ENCODE results near the gene XRRA1.
A peak's percentile ranks its signal among the peaks of the same experiment; 100 is the strongest.
"Not testable (repeated sequence)": the region's sequence is repeated elsewhere in the genome, so short reads cannot be mapped to it uniquely, and the experiment has no call there.

The XRRA1 gene, protein sequence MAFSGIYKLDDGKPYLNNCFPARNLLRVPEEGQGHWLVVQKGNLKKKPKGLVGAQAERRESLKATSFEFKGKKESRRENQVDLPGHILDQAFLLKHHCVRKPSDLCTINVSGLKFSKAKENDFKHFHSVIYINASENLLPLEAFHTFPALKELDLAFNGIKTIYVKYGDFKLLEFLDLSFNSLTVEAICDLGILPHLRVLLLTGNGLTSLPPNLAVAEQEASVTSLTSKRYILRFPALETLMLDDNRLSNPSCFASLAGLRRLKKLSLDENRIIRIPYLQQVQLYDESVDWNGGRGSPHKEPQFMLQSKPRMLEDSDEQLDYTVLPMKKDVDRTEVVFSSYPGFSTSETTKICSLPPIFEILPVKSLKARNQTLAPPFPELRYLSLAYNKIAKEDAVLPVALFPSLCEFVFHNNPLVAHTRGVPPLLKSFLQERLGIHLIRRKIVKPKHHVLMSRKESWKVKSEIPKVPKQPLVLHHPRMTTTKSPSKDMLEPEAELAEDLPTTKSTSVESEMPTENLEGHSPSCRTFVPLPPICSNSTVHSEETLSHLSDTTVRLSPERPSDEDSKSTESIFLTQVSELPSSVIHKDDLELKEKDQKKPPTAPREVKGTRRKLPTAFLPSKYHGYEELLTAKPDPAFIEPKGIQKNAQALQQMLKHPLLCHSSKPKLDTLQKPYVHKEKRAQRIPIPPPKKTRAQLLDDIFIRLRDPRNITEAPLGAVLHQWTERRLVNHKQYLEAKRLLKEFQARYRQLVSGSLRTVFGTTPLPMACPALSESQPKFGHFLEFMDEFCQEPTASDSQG

DNA sequence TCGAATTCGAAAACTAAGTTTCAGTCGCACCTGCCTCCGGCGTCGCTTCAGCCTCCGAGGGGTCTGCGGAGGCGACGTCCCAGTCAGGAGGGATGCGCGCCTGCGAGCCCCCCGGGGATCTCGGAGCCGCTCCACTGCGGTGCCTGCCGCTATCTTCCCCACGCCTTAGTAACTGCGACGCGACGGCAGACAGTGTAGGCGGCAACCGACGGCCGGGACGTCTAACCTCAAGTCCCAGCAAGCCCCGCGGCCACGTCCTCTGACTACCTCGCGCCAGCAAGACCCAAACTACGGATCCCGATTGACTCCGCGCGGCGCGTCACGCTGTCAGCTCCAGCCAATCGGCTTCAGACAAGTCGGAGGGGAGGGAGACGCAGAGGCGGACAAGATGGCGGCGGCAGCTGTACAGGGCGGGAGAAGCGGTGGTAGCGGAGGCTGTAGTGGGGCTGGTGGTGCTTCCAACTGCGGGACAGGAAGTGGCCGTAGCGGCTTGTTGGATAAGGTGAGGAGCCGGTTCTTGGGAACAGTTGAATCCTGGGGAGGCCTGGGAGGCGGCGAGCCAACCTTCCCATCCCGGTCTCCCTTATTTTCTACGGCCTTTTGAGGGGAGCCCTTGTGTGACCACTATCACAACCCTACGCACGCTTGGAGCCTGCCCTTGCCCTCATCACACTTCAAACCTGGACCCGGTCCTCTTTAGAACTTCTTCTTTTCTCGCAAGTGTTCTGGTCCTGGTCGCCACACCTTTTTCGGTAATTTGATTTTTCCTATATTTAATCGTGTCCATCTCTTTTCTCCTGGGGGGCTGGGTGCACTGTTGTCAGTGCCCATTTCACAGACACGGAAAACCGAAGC lies at the start of gene XRRA1, which contains the start of gene SPCS2:
XRRA1 (minus strand) TSS at position 194 of the 855 bp plus-strand sequence. CDS start 8,213 bp downstream, outside the sequence.
SPCS2 (plus strand) TSS at position 369 of the 855 bp plus-strand sequence; CDS start at position 389, 20 bp downstream.
- peak; percentile 94 for DNase-seq (ENCODE audit: low read depth, low spot score)

DNA sequence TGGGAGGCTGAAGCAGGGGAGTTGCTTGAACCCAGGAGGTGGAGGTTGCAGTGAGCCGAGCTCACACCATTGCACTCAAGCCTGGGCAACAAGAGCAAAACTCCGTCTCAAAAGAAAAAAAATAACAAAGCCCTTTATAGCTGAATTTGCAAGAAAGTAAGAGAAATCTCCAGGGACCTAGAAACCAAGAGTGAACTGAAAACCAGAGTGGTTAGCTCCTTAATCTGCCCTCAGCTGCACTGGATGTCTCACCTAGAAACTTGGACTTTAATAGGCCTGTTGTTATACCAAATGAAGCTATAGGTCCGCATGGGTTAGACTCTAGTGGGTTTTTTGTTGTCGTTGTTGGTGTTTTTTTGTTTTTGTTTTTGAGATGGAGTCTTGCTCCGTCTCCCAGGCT lies 44.0 kb upstream of the XRRA1 start:
- DNase-seq (ENCODE audit: low read depth, low spot score): no peak

DNA sequence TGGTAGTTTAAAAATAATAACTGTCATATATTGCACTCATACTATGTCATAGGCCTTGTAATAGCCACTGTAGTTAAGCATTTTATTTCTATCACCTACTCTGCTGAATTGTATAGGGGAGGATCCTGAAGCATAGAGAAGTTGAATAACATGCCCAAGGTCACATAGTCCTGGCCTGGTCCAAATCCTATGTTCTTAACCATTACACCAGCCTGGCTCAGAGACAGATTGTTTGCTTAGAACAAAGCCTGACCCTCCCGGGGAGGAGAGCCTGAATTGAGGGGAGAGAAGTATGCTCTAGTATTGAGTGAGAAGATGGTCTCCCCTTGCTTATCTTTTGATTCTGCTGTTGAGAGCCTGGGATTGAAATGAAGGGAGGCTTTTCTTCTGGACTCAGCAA lies 42.0 kb upstream of the XRRA1 start:
- no peak for DNase-seq (ENCODE audit: low read depth, low spot score)

DNA sequence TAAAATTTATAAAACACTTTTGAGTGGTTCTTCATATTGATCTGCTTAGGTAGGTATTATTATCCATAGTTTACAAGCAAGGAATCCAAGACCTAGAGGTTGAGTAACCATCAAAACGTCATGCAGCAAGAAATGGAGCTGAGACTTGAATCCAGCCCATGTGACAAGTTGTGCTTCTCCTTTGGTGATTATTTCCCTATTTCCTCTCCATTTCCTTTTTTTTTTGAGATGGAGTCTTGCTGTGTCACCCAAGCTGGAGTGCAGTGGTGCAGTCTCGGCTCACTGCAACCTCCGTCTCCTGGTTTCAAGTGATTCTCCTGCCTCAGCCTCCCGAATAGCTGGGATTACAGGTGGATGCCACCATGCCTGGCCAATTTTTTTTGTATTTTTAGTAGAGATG lies 41.3 kb upstream of the XRRA1 start:
- DNase-seq (ENCODE audit: low read depth, low spot score): not testable (repeated sequence)

DNA sequence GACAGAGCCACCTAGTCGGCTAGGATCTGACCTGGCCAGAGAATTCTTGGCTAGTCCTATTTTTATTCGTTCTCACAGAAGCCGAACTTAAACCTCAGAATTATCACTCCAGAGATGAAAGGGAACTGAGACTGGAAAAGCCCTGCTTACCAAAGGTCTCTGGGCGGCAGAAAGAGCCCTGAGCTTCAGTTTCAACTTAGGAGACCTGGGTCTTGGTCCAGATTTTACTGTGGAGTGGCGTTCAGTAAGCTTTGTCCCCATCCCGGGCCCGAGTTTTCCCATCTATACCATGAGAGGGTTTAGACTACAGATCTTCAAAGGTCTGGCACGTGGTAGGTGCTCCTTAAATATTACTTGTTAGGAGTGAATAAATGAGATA lies 40.4 kb upstream of the XRRA1 start:
- DNase-seq (ENCODE audit: low read depth, low spot score): no peak

DNA sequence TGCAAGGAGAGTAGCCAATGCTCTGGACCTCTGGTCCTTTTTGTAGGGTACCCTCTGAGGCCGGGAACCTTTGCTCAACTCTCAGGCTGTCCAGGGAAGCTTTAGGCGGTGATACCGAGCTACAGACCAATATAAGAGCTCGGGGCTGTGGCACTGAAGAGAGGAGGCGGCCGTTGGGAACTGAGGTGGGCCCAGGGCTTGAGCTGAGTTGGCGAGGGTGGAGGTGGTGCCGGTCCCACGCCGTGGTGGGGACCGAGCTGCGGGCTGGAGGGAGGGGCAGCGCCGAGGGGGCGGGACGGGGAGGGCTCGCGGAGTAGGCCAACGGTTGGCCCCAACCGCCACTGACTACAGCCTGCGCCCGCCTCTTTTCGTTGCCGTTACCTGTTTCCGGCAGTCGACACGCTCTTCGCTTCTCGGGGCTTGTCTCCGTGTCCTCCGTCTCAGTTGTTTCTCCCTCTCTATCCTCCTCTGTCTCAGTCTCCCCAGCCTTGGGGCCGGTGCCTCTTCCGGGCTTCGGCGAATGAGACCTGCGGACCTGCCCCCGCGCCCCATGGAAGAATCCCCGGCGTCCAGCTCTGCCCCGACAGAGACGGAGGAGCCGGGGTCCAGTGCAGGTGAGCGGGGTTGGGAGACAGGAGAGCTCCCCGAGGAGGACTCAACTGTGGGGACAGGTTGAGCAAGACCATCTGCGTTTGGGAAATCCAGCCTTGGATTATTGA lies 39.8 kb upstream of the XRRA1 start, which contains the start of gene NEU3:
NEU3 (plus strand) TSS at position 393 of the 719 bp plus-strand sequence; CDS start at position 521, 128 bp downstream.
- peak; percentile 23 for DNase-seq (ENCODE audit: low read depth, low spot score)

DNA sequence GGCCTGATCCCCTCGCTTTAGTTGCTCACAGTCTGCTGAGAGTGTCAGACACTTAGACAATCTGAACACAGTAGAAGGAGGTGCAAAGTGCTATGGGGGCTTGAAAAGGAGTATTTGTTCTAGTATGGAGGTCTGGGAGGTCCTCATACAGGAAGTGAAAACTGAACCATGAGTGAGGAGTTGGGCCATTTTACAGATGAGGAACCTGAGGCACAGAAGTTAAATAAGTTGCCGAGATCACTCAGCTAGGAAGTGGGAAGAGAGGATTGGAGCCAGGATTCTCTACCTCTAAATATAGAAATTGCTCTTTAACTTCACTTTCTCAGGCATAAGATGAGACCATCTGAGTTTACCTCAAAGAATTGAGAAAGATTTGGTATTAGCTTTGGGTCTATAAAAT lies 35.8 kb upstream of the XRRA1 start:
- DNase-seq (ENCODE audit: low read depth, low spot score): no peak

DNA sequence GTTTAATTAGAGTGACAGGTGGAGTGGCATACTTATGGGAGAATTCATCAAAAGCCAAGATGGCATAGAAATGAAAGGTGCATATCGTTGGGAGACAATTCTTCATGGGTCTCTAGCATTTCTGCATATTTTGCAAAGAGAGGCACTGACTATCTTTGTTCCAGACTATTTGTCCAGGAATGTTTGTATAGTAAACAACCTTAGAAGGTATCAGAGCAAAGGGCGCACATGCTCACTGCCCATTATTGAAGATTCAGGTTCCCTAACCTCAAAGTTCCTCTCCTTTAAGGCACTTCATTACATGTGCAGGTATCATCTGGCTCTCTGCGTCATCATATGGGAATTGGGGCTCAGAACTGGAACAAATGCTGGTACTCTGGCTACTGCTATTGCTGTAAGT lies 35.2 kb upstream of the XRRA1 start:
- DNase-seq (ENCODE audit: low read depth, low spot score): no peak

DNA sequence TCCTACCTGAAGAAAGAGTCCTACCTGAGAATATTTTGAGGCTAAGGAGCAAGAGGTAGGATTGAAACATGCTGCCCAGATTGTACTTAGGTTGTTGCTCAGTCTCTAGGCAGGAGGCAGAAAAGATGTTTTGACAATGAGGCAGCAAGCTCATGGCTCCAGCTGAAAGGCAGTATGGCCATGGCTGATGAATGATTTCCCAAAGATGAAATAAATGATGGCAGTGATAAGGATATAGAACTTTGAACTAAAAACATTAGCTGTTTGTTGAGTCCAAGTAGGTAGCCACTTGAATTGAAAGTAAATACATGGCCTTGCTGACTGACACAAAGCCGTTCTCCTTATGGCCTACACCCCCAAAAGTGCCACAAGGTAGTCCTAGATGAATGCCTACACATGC lies 33.0 kb upstream of the XRRA1 start:
- no peak for DNase-seq (ENCODE audit: low read depth, low spot score)

DNA sequence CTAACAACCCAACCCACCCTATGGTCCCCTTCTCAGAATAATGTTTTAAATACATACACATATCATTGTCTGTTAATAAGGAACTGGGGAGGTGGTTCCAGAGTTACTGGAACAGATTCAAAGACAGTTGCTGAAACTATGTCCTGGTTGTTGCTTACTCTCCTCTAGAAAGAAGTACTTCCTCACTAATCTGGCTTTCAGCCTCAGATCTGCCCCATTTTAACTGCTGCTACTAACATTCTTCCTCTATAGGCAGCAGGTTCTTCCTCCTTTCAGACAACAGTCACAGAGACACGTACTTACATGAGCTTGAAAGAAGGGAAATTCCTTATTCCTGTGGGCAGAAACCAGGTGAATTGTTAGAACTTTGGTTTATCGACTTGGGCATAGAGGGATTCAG lies 31.7 kb upstream of the XRRA1 start:
- no peak for DNase-seq (ENCODE audit: low read depth, low spot score)

DNA sequence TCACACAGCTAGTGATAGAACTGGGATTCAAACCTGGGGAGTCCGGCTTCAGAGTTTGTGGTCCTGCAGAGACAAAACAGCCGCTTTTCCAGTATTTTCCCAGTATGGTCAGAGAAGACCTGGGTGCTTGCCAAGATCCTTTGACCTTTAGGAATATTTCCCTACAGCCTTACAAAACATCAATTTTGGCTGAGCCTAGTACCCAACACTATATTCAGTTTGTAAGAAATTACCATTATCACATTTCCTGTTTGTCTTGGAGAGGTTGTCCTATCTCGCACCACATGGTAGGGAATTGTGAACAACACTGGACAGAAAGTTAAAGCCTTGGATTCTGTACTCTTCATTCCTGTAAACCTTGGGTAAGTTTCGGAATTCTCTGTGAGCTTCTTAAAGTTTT lies 29.1 kb upstream of the XRRA1 start:
- DNase-seq (ENCODE audit: low read depth, low spot score): no peak

DNA sequence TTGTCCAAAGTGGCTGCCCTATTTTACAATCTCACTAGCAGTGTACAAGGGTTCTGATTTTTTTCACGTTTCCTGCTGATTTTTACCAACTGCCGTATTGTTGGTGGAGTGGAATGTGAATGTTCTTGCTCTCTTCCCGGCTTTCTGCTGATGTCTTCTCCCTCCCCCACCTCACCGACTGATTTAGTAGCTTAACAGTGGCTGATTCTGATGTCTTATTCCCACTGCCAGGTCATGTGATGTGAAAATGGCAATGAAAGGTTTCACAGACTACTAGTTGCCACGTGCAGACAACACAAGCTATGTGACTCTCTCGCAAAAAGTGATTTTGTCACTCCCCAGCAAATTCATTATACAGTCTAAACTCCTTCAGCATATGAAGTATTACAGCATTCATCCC lies 22.5 kb upstream of the XRRA1 start:
- DNase-seq (ENCODE audit: low read depth, low spot score): no peak

DNA sequence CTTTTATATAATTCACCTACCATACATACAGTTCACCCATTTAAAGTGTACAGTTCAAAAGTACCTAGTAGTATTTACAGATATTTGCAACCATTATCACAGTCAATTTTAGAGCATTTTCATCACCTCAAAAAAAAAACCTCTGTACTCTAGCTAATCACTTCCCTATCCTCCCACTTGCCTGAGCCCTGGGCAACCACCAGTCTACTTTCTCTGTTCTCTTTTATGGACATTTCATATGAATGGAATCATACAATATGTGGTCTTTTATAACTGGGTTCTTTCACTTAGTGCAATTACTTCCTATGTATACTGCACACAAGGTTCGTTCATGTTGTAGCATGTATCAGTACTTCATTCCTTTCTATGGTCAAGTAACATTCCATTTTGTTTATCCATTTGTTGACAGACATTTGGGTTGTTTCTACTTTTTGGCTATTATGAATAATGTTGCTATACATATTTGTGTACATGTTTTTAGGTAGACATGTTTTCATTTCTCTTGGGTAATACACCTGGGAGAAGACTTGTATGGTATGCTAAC lies 22.0 kb upstream of the XRRA1 start:
- no peak for DNase-seq (ENCODE audit: low read depth, low spot score)

DNA sequence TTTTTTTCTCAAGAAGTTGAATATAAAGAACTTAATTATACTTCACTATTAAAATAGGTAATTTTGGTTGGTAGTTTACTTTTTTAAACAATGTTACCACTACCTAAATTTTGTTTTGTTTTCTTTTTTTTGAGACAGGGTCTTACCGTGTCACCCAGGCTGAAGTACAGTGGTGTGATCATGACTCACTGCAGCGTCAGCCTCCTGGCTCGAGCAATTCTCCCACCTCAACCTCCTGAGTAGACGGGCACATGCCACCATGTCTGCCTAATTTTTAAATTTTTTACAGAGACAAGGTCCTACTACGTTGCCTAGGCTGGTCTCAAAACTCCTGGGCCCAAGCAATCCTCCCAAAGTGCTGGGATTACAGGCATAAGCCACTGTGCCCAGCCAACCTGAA lies 17.8 kb upstream of the XRRA1 start:
- no peak for DNase-seq (ENCODE audit: low read depth, low spot score)

DNA sequence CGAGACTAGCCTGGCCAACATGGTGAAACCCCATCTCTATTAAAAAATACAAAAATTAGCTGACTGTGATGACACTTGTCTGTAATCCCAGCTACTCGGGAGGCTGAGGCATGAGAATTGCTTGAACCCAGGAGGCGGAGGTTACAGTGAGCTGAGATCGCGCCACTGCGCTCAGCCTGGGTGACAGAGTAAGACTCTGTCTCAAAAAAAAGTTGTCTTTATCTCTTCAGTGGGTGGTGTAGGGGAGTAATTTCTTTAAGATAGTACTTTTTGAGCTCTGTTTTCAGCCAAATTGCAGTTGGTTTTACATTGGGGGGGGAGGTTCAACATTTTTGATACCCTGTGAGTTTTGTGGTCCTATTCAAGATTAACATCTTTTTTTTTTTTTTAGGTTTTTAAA lies 11.2 kb upstream of the XRRA1 start:
- DNase-seq (ENCODE audit: low read depth, low spot score): not testable (repeated sequence)

DNA sequence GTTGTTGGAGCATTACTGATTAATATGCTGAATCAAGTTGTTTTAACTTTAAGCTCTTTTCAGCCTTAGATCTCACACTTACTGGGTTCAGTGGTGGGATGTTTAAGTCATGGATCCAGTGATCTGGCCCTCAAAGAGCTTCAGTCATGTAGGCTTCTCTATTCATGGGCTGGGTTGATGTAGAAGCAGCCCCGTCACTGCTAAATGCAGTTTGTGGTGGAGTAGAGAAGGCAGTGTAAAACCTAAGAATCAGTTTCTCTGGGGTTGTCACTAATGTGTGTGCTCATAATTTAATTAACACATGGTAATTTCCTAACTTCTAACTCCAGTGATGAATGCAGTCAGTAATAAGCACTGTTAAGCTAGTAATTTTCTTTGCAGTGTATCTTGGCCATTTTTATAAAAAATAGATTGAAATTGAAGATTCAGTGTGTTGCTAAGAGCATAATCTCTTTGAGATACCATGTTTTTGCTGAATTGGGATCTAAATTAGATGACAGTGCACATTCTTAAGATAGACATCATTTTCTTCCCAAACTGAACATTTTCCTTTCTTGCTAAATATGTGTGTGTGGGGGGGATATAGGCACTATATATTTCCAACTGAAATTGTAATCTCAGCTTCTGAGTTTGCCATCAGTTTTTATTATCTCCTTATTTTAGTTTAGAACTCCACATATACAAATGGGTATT lies 9.2 kb upstream of the XRRA1 start:
- DNase-seq (ENCODE audit: low read depth, low spot score): no peak

DNA sequence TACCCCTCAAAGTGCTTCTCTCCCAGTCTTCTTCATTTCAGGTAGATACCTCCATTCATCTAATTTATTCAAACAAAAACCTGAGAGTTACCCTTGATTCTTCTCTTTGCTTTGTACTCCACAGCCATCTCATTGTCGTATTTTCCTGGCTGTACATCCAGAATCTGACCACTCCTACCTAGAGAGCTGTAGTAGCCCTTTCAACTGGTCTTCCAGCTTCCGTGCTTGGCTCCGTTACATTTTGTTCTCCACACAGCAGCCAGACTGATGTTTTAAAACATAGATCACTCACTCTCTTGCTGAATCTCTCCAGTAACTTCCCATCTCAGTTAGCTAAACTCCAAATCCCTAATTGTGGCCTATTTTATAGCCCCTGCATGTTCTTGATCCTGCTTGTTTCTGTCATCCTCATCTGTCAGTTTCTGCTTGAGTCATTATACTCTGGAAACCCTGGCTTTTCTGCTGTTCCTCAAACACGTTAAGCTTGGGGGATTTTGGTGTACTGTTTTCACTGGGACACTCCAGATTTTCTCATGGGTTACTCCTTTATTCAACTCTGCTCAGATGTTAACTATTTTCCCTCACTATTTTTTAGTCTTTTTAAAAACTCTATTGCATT lies 7.6 kb upstream of the XRRA1 start:
- no peak for DNase-seq (ENCODE audit: low read depth, low spot score)

DNA sequence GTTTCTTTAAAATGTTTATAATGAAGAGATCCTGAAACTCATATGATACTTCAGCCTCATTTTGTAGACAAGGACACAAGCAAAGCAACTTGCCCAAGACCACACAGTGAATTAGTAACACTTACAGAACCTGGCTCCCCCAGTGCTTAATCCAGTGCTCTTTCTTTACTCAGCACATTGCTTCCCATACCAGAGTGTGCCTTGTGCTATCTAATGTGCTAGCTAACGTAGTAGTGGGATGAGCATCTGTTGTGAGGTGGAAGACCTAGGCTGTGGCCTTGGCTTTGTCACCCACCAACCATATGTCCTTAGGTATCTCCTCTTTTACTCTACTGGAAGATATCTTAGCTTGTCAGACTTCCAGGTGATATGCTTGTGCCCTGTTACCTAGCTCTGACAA lies 5.3 kb upstream of the XRRA1 start:
- DNase-seq (ENCODE audit: low read depth, low spot score): no peak

DNA sequence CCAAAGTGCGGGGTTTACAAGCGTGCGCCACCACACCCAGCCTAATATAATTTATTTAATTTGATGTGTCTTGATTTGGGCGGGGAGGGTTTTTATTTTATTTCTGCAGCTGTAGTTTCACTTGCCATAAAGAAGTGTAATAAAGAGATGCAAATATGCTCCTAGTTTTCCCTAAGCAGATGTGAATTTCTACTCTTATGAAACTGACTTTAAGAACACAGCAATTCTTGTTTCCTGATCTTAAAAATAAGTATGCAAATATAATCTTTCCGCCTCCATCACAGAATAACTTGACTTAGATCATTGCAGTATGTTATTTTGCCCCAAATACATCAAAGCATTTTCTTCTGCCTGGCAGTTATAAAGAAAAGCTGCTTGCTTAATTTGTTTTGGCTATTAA lies 4.6 kb upstream of the XRRA1 start:
- no peak for DNase-seq (ENCODE audit: low read depth, low spot score)

DNA sequence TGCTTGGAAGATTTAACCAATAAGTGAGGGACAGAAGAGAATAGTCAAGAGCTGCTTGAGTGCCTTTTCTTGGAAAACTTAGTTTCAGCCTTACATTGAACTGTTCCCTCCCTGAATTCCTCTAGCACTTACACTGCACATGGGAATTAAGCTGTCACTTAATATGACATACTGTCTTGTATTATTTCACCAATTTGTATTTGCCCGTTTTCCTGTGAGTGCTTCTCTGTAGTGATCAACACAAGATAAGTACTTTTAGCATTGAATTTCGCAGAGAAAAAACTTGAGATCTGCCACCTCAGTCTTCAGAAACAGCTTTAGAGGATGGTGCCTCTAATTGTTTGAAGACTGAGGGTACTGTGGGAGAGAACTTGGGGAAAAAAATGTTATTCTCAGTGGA lies 3.9 kb upstream of the XRRA1 start:
- DNase-seq (ENCODE audit: low read depth, low spot score): no peak

All from smooth muscle cell of the brain vasculature (primary cell).